ENCODE measurements around the gene CDH13. TPM values are rescaled to one million over a fixed set of nuclear protein-coding genes. Genes with fewer than 3 reads are reported as not detected.

Gene CDH13
- total and polyA plus RNA-seq, 10 of the 15 experiments (the other 5 are each of a cell fraction or from before 2014, with no cell fraction given), result under 0.01 to 0.05 TPM; not detected in 8

GRCh38 chr16:82882226-82882625, 255.5 kb downstream of the CDH13 start:
- Histone ChIP-seq H3K9ac (ENCODE audit: control insufficient read depth, insufficient read depth, low read length) (no peak overlapping the region), H3K27me3 (replicated peaks in 1 of 2; ENCODE audit: control insufficient read depth in 2 of 2, insufficient read depth in 2 of 2, low read length in 1 of 2) (no peaks in the 10 kb centered on the region), H3K9me3 (replicated peaks; ENCODE audit: control insufficient read depth, insufficient read depth, low read length) (no peaks in the 10 kb centered on the region), H3K36me3 (ENCODE audit: control insufficient read depth in 2 of 2, insufficient read depth in 2 of 2, low read length in 1 of 2) (no peaks in the 10 kb centered on the region), H3K4me2 (ENCODE audit: control insufficient read depth, insufficient read depth) (no peak overlapping the region), H3K27ac (ENCODE audit: control insufficient read depth, insufficient read depth) (no peak overlapping the region), H2AFZ (ENCODE audit: control insufficient read depth, low read depth, low read length) (no peak overlapping the region), H3K4me3 (no peak overlapping the region), H4K20me1 (ENCODE audit: control insufficient read depth, insufficient read depth) (no peaks in the 10 kb centered on the region), H3K4me1 (ENCODE audit: control insufficient read depth, insufficient read depth, low read length) (no peaks in the 10 kb centered on the region), H3K79me2 (ENCODE audit: control insufficient read depth, insufficient read depth, low read length) (no peaks in the 10 kb centered on the region)
- FAIRE-seq (no peak), DNase-seq (ENCODE audit: low read depth, low spot score) (no peak), ATAC-seq (no peak)
- WGBS (ENCODE audit: insufficient coverage, insufficient replicate concordance, low lambda C conversion rate, missing lambda C conversion rate), result 65% methylated on average over 6 of the region's 6 CpGs
- SMC1A ChIA-PET (ENCODE audit: uncharacterized antibody, unreplicated experiment), result no interaction called here
- RAD21 ChIA-PET (ENCODE audit: unreplicated experiment), result no interaction called here
- TF ChIP-seq SMC3 (IDR thresholded peaks at IDR 0.05; ENCODE audit: borderline replicate concordance, low read length), result no peak
- no peak for TF ChIP-seq CHD4 (IDR thresholded peaks at IDR 0.05)
- no peak for TF ChIP-seq IKZF1 (conservative IDR thresholded peaks at IDR 0.05)
- no peak for TF ChIP-seq ZNF384 (IDR thresholded peaks at IDR 0.05; ENCODE audit: borderline replicate concordance, low read depth, low read length)
- no peak for TF ChIP-seq FOXM1 (IDR thresholded peaks at IDR 0.05; ENCODE audit: low read depth, low read length)
- no peak for TF ChIP-seq CEBPB (IDR thresholded peaks at IDR 0.05; ENCODE audit: borderline replicate concordance in 1 of 2, low read depth in 2 of 2, low read length in 2 of 2)
- TF ChIP-seq ZNF592 (IDR thresholded peaks at IDR 0.05), result no peak
- TF ChIP-seq SP1 (IDR thresholded peaks at IDR 0.05; ENCODE audit: low read depth, low read length), result no peak
- TF ChIP-seq NFXL1 (IDR thresholded peaks at IDR 0.05; ENCODE audit: borderline replicate concordance), result no peak
- TF ChIP-seq GABPA (IDR thresholded peaks at IDR 0.05; ENCODE audit: low read depth), result no peak
- no peak for TF ChIP-seq MXI1 (IDR thresholded peaks at IDR 0.05; ENCODE audit: low read depth, low read length)
- no TSS peak for BruUV-seq (replicated peaks)
- in situ Hi-C loops (cut with MboI) (no loop called here), intact Hi-C loops (cut with micrococcal nuclease; ENCODE audit: unreplicated experiment) (no loop called here)
- CTCF ChIA-PET, result no interaction called here
- POLR2A ChIA-PET, result no interaction called here
